ENCODE results near the gene ITFG1. TPM values are rescaled to one million over a fixed set of nuclear protein-coding genes. Genes with fewer than 3 reads are reported as not detected.
"Not testable (repeated sequence)": the region's sequence is repeated elsewhere in the genome, so short reads cannot be mapped to it uniquely, and the experiment has no call there.

Gene ITFG1
- polyA plus RNA-seq, 6 donors from 2014 or later: 18.6 to 39.0 (median 28.5) TPM

- Mint-ChIP-seq H3K36me3 (peaks cover 0 to 17% of the 10 kb centered on the region in 2 donors), H3K27me3 (no peaks in the 10 kb centered on the region), H3K27ac (no peak overlapping the region), H3K9me3 (peaks cover 0 to 47% (median 28%) of the 10 kb centered on the region in 7 donors), H3K4me3 (no peak overlapping the region), H3K4me1 (peaks cover 13 to 46% (median 22%) of the 10 kb centered on the region in 3 donors)
- no peak for DNase-seq
- ATAC-seq (ENCODE audit: low read depth in 2 of 2): no peak
Observed at GRCh38 chr16:47488051-47488450, 27.2 kb upstream of the ITFG1 start.

GRCh38 chr16:47486856-47487255, 26.0 kb upstream of the ITFG1 start:
- Mint-ChIP-seq H3K27ac (no peak overlapping the region), H3K27me3 (no peaks in the 10 kb centered on the region), H3K4me3 (no peak overlapping the region), H3K9me3 (peaks cover 0 to 42% (median 24%) of the 10 kb centered on the region in 7 donors), H3K36me3 (peaks cover 0 to 17% of the 10 kb centered on the region in 2 donors), H3K4me1 (peaks cover 5 to 36% (median 13%) of the 10 kb centered on the region in 3 donors)
- ATAC-seq (ENCODE audit: low read depth in 2 of 2) (no peak), DNase-seq (no peak)

GRCh38 chr16:47483616-47484015, 22.8 kb upstream of the ITFG1 start:
- Mint-ChIP-seq H3K9me3 (peaks cover 0 to 16% (median 4%) of the 10 kb centered on the region in 7 donors), H3K36me3 (peaks cover 0 to 17% of the 10 kb centered on the region in 2 donors), H3K27ac (peak overlapping the region in 3 of 6 donors; percentile 3 to 70 (median 41)), H3K4me3 (no peak overlapping the region), H3K27me3 (no peaks in the 10 kb centered on the region), H3K4me1 (peaks cover 21 to 45% (median 38%) of the 10 kb centered on the region in 3 donors)
- no peak for ATAC-seq (ENCODE audit: low read depth in 2 of 2)
- DNase-seq: no peak

GRCh38 chr16:47481698-47482374, 21.0 kb upstream of the ITFG1 start:
- peak overlapping the region in 5 of 6 donors; percentile 5 to 82 (median 36) for H3K27ac Mint-ChIP-seq
- DNase-seq: no peak
- peak overlapping the region in 2 of 8 donors; percentile 35 to 76 for H3K4me3 Mint-ChIP-seq
- peaks cover 0 to 10% of the 10 kb centered on the region in 2 donors for H3K36me3 Mint-ChIP-seq
- H3K27me3 Mint-ChIP-seq: no peaks in the 10 kb centered on the region
- ATAC-seq (ENCODE audit: low read depth in 2 of 2): no peak
- peaks cover 0 to 3% (median 0%) of the 10 kb centered on the region in 7 donors for H3K9me3 Mint-ChIP-seq
- H3K4me1 Mint-ChIP-seq: peaks cover 24 to 48% (median 42%) of the 10 kb centered on the region in 3 donors

GRCh38 chr16:47480410-47480809, 19.5 kb upstream of the ITFG1 start:
- H3K27me3 Mint-ChIP-seq: no peaks in the 10 kb centered on the region
- no peaks in the 10 kb centered on the region for H3K36me3 Mint-ChIP-seq
- peak overlapping the region in 1 of 6 donors; percentile 27 for H3K27ac Mint-ChIP-seq
- H3K4me3 Mint-ChIP-seq: no peak overlapping the region
- no peaks in the 10 kb centered on the region for H3K9me3 Mint-ChIP-seq
- peaks cover 26 to 44% (median 40%) of the 10 kb centered on the region in 3 donors for H3K4me1 Mint-ChIP-seq
- DNase-seq (no peak), ATAC-seq (ENCODE audit: low read depth in 2 of 2) (peak in 1 of 2 donors; percentile 18)

GRCh38 chr16:47477679-47478078, 16.8 kb upstream of the ITFG1 start:
- no peaks in the 10 kb centered on the region for H3K9me3 Mint-ChIP-seq
- no peaks in the 10 kb centered on the region for H3K36me3 Mint-ChIP-seq
- no peak overlapping the region for H3K27ac Mint-ChIP-seq
- no peak for DNase-seq
- no peak overlapping the region for H3K4me3 Mint-ChIP-seq
- no peaks in the 10 kb centered on the region for H3K27me3 Mint-ChIP-seq
- H3K4me1 Mint-ChIP-seq: peaks cover 26 to 46% (median 40%) of the 10 kb centered on the region in 3 donors
- no peak for ATAC-seq (ENCODE audit: low read depth in 2 of 2)

GRCh38 chr16:47476654-47477345, 15.9 kb upstream of the ITFG1 start:
- Mint-ChIP-seq H3K4me3 (no peak overlapping the region), H3K27me3 (no peaks in the 10 kb centered on the region), H3K27ac (peak overlapping the region in 2 of 6 donors; percentile 14 to 55), H3K9me3 (no peaks in the 10 kb centered on the region), H3K4me1 (peaks cover 24 to 50% (median 36%) of the 10 kb centered on the region in 3 donors), H3K36me3 (no peaks in the 10 kb centered on the region)
- no peak for DNase-seq
- no peak for ATAC-seq (ENCODE audit: low read depth in 2 of 2)

- ATAC-seq (ENCODE audit: low read depth in 2 of 2) (no peak), DNase-seq (no peak)
- no peaks in the 10 kb centered on the region for H3K9me3 Mint-ChIP-seq
- peaks cover 20 to 49% (median 33%) of the 10 kb centered on the region in 3 donors for H3K4me1 Mint-ChIP-seq
- H3K4me3 Mint-ChIP-seq: no peak overlapping the region
- H3K27me3 Mint-ChIP-seq: no peaks in the 10 kb centered on the region
- peak overlapping the region in 3 of 6 donors; percentile 12 to 56 (median 26) for H3K27ac Mint-ChIP-seq
- H3K36me3 Mint-ChIP-seq: peaks cover 0 to 7% of the 10 kb centered on the region in 2 donors
Observed at GRCh38 chr16:47475786-47476185, 14.9 kb upstream of the ITFG1 start.

GRCh38 chr16:47473792-47474191, 12.9 kb upstream of the ITFG1 start:
- H3K4me1 Mint-ChIP-seq: peaks cover 20 to 39% (median 30%) of the 10 kb centered on the region in 3 donors
- DNase-seq (no peak), ATAC-seq (ENCODE audit: low read depth in 2 of 2) (no peak)
- no peaks in the 10 kb centered on the region for H3K9me3 Mint-ChIP-seq
- no peak overlapping the region for H3K4me3 Mint-ChIP-seq
- H3K27me3 Mint-ChIP-seq: no peaks in the 10 kb centered on the region
- H3K36me3 Mint-ChIP-seq: peaks cover 5 to 9% of the 10 kb centered on the region in 2 donors
- no peak overlapping the region for H3K27ac Mint-ChIP-seq

- peaks cover 11 to 12% of the 10 kb centered on the region in 2 donors for H3K36me3 Mint-ChIP-seq
- not testable (repeated sequence) for ATAC-seq (ENCODE audit: low read depth in 2 of 2)
- peaks cover 26 to 40% (median 35%) of the 10 kb centered on the region in 3 donors for H3K4me1 Mint-ChIP-seq
Observed at GRCh38 chr16:47473004-47473403, 12.1 kb upstream of the ITFG1 start.

GRCh38 chr16:47470810-47471209, 9.9 kb upstream of the ITFG1 start:
- Mint-ChIP-seq H3K9me3 (no peaks in the 10 kb centered on the region), H3K36me3 (peaks cover 15 to 16% of the 10 kb centered on the region in 2 donors), H3K27me3 (no peaks in the 10 kb centered on the region), H3K27ac (peak overlapping the region in 4 of 6 donors; percentile 8 to 43 (median 18)), H3K4me3 (no peak overlapping the region), H3K4me1 (peaks cover 27 to 51% (median 39%) of the 10 kb centered on the region in 3 donors)
- ATAC-seq (ENCODE audit: low read depth in 2 of 2) (no peak), DNase-seq (no peak)

More at GRCh38 chr16:47473004-47473403, 12.1 kb upstream of the ITFG1 start:
- not testable (repeated sequence) for H3K9me3 Mint-ChIP-seq, H3K27ac Mint-ChIP-seq, H3K27me3 Mint-ChIP-seq, H3K4me3 Mint-ChIP-seq, DNase-seq

- Mint-ChIP-seq H3K27me3 (no peaks in the 10 kb centered on the region), H3K4me3 (no peak overlapping the region), H3K4me1 (peaks cover 31 to 57% (median 43%) of the 10 kb centered on the region in 3 donors), H3K36me3 (peaks cover 15 to 16% of the 10 kb centered on the region in 2 donors), H3K9me3 (no peaks in the 10 kb centered on the region), H3K27ac (peak overlapping the region in 1 of 6 donors; percentile 17)
- DNase-seq: no peak
- no peak for ATAC-seq (ENCODE audit: low read depth in 2 of 2)
Observed at GRCh38 chr16:47470211-47470610, 9.3 kb upstream of the ITFG1 start.

GRCh38 chr16:47469227-47469626, 8.4 kb upstream of the ITFG1 start:
- peaks cover 32 to 59% (median 45%) of the 10 kb centered on the region in 3 donors for H3K4me1 Mint-ChIP-seq
- no peaks in the 10 kb centered on the region for H3K27me3 Mint-ChIP-seq
- no peak overlapping the region for H3K27ac Mint-ChIP-seq
- DNase-seq: no peak
- H3K4me3 Mint-ChIP-seq: no peak overlapping the region
- no peak for ATAC-seq (ENCODE audit: low read depth in 2 of 2)
- peaks cover 15 to 16% of the 10 kb centered on the region in 2 donors for H3K36me3 Mint-ChIP-seq
- H3K9me3 Mint-ChIP-seq: no peaks in the 10 kb centered on the region

Data from naive B cell (primary cell).